Epithelial cell of prostate (primary cell): ENCODE data around the gene STRA6.

Experiments
- DNase-seq: peaks from one replicate; pipeline ENCODE4 v3.0.0-alpha.2; 2011; ENCODE audit warnings: low read depth, low spot score
- H3K27ac ChIP-seq: fragments of 450-650 bp; 2 replicates; pipeline ENCODE4 v1.5.1; 2017; ENCODE audit warnings: mild to moderate bottlenecking

Gene STRA6

GRCh38 chr15:74185710-74186348, 16.8 kb downstream of the STRA6 start:
- H3K27ac ChIP-seq = no peak overlapping the region
- no peak for DNase-seq

GRCh38 chr15:74184582-74185091, 17.9 kb downstream of the STRA6 start:
- no peak for DNase-seq
- H3K27ac ChIP-seq = no peak overlapping the region

GRCh38 chr15:74182131-74182530, 20.5 kb downstream of the STRA6 start:
- DNase-seq = no peak
- H3K27ac ChIP-seq = no peak overlapping the region

DNA sequence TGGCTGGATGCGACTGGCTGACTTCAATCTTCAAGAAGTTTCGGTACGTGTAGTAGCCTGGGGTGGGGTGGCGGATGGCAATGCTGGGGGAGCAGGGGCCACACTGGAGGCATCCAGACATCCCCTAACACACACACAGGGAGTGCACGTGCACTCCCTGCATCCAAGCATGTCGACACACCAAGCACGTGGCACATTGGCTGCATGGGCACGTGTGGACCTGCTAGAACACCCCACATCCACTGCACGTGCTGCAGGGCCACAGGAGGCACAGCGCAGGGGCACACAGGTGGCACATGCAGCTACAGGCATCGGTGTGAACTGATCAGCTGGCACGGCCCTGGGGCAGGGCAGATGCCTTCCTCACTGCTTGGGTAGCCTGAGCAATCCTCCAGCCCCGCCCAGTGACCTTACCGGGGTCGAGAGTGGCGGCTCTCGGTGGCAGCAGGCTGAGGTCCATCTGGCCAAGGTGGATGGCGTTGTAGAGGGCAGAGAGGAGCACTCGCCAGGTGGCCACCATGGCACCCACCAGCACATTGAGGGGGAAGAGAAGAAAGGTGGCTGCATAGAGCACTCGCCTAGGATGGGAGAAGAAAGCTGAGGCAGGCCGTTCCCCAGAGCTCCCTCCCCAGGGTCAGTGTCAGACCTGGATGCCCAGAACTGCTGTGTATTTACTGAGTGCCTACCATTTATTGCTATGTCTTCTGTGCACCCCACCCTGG, 21.5 kb downstream of the STRA6 start:
- H3K27ac ChIP-seq = no peak overlapping the region
- no peak for DNase-seq

DNA sequence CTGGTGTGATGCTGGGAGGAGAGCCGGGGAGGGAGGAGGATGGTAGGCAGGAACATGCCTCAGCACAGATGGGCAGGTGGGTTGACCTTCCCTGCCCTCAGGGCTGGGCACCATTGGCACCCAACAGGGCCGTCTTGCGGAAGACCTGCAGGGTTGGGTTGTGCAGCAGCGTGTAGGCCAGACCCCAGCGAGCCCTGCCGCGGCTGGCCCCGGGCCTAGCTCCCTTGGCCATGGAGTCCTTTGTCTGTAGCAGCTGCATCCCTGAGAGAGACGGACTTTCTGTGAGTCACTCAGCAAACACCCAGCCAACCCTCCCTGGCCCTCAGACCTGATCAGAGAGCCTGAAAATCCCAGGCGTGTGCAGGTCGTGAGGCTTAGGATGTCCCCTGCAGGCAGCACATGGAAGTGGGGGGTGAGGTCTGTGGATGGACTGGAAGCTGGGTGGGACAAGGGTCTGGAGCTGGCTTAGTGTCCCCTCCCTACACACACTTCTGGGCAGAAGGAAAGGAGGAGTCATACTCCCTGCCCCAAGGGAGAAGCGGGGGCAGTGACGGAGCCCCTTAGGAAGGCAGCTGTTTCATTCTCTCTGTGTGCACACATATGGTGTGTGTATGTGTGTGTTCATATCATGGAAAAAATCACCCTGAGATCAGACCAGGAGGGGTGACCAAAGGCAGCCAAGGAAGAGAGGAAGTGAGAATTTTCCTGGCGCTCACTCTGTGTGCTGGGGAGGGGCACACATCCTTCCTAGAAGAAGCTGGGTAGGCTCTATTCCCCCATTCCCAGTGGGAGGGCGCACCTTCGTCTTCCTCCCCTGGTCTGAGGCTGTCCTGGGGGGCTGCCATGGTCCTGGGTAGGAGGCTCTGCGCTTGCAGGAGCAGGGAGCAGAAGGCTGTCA, 22.4 kb downstream of the STRA6 start:
- no peak overlapping the region for H3K27ac ChIP-seq
- DNase-seq = no peak

DNA sequence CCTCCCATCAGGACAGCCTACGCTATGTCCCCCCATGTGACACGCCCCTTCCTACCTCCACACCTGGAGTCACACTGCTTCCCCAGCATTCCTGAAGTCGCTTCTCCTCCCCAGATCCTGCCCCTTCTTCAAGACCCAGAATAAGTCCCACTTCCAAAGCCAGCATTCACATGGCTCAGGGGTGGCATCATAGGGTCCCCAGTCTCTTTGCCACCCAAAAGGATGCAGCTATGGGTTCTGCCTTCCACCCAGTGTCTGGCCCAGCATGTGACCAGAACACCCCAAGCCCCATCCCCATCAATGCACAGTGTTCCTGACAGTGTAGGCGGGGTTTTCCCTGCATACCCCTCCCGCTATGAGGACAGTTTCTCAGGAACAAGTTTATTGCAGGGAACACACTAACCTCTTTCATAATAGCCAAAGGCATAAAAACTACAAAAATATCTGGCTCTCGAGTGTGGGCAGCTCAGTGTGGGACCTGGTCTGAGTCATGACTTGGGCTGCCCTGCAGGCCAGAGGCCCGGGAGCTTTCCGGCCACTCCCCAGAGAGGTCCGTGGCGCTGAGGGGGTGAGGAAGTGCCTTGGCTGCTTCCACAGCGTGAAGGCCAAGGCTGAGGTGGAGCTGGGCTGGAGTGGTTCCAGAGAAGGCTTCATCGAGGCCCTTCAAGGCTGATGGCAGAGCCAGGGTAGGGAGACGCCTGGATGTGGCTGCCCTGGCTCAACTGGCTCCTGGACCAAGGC, 23.3 kb downstream of the STRA6 start:
- no peak overlapping the region for H3K27ac ChIP-seq
- DNase-seq = no peak

GRCh38 chr15:74178326-74179100, 24.1 kb downstream of the STRA6 start:
- no peak for DNase-seq
- no peak overlapping the region for H3K27ac ChIP-seq

DNA sequence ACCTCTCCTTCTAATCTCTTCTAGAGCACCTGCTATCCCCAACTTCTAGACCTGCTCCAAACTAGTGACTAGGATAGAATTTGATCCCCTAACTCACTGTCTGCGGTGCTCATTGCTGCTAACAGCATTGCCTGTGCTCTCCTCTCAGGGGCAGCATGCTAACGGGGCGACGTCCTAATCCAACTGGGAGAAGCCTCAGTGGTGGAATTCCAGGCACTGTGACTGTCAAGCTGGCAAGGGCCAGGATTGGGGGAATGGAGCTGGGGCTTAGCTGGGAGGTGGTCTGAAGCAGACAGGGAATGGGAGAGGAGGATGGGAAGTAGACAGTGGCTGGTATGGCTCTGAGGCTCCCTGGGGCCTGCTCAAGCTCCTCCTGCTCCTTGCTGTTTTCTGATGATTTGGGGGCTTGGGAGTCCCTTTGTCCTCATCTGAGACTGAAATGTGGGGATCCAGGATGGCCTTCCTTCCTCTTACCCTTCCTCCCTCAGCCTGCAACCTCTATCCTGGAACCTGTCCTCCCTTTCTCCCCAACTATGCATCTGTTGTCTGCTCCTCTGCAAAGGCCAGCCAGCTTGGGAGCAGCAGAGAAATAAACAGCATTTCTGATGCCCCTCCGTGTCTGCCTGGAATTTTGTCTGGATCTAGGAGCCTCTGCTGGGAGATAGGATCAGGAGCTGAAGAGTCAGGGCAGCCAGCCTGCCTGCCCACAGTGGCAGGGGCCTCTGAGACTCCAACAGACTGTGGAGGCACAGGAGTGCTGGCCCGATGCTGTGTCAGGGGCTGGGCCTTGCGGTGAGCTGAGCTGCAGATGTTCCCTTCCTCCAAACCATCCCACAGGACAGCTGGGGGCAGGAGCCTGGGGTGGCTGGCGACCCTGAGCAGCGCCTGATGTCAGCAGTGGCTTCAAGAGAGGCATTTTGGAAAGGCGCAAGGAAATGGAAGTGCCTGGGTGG, 26.0 kb downstream of the STRA6 start:
- H3K27ac ChIP-seq = no peak overlapping the region
- DNase-seq = no peak

- H3K27ac ChIP-seq = no peak overlapping the region
- no peak for DNase-seq
Observed at GRCh38 chr15:74175271-74176191, 27.1 kb downstream of the STRA6 start.

- H3K27ac ChIP-seq = no peak overlapping the region
- no peak for DNase-seq
Observed at GRCh38 chr15:74174958-74175253, 27.7 kb downstream of the STRA6 start.

GRCh38 chr15:74174219-74174957, 28.2 kb downstream of the STRA6 start:
- H3K27ac ChIP-seq = no peak overlapping the region
- no peak for DNase-seq

GRCh38 chr15:74173380-74174218, 29.0 kb downstream of the STRA6 start, which contains the start of gene ISLR:
Gene ISLR, plus strand, starts transcription at chr15:74173710. Its CDS starts 1,149 bp downstream, at chr15:74174859.
- no peak for DNase-seq
- H3K27ac ChIP-seq = no peak within 1 kb of the TSS

GRCh38 chr15:74172701-74173379, 29.7 kb downstream of the STRA6 start:
- DNase-seq = no peak
- H3K27ac ChIP-seq = no peak overlapping the region

DNA sequence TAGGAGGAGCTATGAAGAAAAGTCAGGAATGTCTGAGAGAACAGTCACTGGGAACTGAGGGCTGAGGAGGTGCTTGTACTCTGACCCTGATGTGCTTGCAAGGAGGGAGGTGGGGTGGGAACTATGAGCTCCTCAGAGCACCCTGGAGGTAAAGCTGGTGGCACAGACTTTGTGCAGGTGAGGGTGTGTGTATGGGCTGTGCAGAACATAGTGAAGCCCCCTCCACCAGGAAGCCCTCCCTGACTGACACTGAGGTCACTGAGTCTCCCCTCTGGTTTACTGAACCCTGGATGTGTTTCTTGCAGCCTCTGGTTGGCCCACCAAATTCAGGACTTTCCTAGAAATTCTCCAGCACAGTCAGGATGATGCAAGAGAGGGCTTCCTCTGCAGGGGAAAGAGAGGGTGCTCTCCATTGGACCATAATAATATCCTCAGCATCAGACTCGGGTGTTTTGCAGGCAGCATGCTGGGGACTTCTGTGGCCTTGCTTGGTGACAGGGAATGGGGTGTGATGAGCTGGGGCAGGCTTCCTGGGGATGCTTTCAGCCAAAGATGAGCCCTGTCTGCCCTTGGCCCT, 30.5 kb downstream of the STRA6 start:
- no peak overlapping the region for H3K27ac ChIP-seq
- no peak for DNase-seq
